ENCODE data around the gene RFT1.
A peak's percentile ranks its signal among the peaks of the same experiment; 100 is the strongest.

Gene RFT1

GRCh38 chr3:53149699-53150098, 19.5 kb upstream of the RFT1 start:
- no peak for DNase-seq

DNA sequence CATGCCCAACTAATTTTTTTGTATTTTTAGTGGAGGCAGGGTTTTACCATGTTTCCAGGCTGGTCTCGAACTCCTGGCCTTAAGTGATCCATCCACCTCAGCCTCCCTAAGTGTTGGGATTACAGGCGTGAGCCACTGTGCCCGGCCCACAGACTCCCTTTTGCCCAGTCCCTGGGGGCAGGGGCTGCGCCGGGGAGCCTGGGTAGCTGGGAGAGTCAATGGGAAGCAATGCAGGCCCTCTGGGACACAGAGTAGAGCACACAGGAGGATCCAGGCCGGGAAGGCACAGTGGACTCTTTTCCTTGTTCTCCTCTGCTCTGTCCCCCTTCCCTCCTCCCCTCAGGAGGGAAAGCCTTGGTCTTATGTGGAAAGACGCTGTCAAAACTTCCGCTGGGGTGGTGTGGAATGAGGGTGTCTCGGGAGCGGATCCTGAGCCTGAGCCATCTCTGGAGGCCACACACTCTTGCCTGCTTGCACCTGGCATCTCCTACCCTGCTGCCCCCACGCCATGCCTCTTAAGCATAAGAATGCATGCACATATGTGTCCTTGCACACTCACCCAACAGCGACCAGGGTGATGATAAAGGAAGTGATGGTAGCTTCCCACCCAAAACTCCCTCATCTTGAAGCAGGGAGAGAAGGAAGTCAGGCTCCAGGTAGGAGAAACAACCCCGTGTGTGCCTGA, 18.9 kb upstream of the RFT1 start:
- DNase-seq = no peak

DNA sequence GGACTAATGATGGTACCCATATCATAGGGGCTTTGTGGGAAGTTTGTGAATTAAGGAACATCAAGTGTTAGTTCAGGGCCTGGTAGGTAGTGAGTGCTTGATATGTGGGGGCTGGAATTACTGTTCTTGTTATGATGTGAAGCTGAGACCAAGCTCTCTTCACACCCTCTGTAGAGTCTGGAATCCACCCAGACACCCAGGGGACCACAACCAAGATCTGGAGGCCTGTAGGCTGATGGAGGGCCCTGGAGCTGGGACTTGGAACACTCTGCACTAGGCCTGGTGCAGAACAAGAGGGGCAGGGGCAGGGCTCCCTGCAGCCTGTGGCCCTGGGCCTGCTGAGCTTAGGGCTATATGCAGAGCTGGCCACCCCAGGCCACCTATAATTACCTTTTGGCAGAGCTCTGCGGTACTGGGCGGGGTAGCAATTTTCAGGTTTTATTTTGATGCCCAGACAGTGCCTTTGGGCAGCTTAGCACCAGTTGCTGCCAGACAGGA, 17.7 kb upstream of the RFT1 start:
- DNase-seq = no peak

DNA sequence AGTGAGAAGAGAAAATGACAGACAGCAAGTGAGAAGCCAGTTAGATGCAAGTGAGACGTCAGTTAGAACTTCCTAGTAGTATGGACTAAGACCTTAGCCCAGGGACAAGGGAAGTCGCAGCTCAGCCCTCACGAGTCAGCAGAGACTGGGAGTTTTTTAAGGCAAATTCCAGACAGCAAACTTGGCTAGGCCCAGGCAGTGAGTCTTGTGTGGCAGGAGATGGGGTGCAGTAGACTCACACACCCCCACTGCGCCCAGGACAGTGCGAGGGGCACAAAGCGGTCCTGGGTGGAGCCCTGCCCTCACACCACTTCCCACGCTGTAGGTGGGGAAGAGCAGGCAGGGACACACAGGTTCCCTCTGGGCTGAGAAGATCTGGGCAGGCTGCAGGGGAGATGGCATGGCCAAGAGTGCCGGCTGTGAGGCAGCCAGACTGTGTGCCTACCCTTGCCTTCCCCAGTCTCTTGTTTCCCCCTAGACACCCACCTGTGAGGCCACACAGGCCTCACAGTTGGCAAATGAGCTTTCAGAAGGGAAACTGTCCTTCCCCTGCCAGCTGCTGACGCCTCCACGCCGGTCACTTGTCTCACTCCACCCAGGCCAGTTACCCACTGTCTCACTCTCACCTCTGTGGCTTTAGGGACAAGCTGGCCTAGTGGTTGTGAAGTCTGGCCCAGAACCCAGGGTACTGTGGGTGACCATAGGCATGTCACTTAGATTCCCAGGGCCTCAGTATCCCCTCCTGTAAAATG, 17.1 kb upstream of the RFT1 start:
- DNase-seq = no peak

DNA sequence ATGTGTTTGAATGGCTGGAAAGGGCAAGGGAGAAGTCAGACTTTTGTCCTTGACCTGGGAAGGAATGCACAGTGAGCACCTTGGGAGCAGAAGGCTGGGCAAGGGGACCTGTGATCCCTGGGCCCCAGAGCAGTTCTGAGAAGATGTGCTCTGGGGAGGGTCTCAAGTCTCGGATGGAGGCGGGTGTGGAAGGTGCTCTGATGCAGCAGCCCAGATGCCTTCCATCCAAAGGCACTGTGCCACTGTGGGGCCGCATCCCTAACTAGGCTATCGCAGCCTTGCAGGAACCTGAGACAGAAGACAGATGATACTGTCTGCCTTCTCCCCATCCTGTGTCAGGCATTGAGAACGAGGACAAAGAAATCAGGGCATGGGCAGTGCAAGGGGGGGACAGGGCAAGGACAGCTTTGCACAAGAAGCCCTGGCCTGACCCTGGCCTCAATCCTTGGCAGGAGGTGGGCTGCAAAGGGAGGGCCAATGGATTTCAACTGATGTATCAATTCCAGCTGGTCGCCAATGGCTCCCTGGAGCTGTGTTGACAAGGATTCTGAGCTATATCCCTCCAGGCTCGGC, 16.2 kb upstream of the RFT1 start:
- DNase-seq = no peak

- peak; percentile 56 for DNase-seq
These were observed 15.5 kb upstream of the RFT1 start for GRCh38 chr3:53145713-53146080.

GRCh38 chr3:53144862-53145712, 14.9 kb upstream of the RFT1 start:
- DNase-seq = peak; percentile 71

GRCh38 chr3:53144446-53144845, 14.2 kb upstream of the RFT1 start:
- no peak for DNase-seq

DNA sequence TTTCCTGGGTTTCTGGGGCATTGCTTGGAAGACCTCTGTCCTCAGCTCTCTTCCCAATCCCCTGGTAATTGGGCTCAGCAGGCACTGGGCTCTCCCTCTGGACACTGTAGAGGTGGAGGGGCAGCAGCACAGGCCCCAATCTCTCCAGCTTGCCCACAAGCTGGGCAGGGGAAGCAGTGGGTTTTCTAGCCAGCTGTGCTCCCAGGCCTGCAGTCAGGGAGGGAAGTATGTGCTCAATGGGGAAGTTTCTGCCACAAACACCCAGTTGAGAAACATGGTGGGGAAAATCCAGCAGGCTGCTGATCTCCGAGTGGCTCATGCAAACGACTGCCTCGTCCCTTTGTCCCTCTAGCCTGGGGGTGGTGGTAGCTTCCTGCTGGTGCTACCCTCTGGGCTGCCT, 12.8 kb upstream of the RFT1 start:
- no peak for DNase-seq

DNA sequence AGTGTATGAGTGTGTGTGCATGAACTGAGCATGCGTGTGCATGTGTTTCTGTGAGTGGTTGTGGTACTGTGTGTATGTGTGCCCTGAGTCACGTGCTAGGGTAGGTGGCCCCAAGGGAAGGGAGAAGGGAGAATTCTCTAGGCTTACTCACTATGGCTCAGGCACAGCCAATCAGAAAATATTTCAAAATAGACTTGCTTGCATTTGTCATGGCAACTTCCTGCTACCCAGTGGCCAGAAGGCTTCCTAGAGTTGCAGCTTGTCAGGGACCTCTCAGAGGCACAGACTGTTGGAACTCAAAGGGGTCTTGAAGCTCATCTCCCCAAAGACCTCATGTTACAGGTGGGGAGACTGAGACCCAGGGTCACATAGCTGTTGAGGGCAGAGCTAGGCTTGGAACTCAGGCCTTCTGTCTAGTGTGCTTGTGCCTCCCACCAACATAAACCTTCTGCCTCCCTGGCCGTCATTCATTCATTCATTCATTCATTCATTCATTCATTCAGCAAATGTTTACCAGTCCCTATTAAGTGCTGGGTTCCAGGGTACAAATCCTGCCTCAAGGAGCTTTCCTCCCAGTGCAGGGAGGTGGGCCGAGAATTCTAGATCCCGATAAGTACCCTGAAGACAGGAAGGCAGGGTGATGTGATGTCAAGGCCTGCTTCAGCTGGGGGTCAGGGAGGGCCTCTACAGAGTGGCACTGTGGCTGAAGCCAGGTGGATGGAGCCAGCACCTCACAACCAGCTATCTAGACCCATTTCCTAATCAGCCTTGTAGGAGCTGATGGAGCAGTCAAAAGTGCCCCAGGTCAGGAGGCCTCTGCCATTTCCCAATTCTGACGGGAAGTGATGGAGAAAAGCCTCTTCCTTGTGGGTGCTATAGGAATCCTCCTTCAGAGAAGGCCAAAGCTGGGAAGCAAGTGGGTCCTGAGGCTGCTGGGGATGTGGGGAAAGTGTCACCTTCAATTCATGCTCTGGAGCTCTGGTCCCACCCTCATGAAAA, 10.9 kb upstream of the RFT1 start:
- no peak for DNase-seq

DNA sequence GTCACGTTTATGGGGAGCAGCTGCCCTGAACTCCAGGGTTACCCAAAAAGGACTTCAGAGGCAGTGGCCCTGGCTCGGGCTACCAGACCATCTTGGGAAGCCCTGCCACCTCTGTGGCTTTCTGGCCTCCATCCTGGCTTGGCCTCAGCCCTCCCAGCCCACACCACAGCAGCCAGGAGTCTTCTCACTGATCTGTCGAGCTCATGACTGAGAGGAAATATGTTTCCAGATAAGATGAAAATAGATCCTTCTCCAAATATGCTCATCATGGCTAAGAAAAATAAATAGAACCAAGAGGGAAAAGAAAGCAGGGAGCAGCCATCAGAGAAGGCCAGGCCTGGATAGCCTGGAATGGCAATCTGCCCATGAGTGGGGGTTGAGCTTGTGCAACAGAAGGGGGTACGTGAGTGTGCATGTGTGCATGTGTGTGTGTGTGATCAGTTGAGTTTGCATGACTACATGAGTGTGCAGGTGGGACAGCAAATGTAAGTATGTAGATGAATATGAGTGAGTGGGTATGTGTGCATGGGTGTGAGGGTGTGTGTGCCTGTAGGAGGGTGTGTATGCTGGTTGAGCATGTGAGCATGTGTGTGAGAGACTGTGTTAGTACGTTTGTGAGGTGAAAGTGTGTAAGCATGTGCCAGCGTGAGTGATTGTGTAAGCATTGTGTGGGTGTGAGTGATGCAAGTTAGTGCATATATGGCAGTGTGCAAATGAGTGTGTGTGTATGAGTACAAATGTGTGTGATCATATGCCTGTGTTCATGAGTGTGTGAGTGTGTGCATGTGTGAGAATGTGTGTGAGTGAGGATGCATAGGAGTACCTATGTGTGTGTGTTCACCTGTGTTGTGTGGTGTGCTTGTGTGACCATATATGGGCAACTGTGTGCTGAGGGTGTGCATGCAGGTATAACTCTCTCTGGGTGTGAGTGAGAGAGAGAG, 9.9 kb upstream of the RFT1 start:
- no peak for DNase-seq

DNA sequence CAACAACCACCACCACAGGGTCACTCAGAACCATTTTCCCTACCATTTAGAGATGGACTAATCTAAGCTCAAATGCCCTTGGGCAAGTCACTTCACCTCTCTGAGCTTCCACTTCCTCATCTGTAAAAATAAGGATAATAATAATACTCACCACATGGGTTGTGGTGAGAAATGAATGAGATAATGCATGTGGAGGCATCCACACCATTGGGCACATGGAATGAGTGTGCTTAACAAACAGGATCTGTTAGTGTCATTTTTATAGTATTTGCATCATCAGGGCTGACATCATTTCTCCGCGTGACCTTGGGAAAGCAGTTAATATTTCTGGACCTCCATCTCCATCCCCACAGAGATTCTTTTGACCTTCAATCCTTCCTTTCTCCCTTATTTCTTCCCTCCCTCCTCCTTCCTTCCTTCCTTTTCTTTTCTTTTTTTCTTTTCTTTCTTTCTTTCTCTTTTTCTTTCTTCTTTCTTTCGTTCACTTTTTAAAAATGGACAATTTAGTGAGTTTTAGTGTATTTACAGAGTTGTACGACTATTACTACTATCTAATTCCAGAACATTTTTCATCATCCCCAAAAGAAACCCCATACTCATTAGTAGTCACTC, 7.7 kb upstream of the RFT1 start:
- no peak for DNase-seq

DNA sequence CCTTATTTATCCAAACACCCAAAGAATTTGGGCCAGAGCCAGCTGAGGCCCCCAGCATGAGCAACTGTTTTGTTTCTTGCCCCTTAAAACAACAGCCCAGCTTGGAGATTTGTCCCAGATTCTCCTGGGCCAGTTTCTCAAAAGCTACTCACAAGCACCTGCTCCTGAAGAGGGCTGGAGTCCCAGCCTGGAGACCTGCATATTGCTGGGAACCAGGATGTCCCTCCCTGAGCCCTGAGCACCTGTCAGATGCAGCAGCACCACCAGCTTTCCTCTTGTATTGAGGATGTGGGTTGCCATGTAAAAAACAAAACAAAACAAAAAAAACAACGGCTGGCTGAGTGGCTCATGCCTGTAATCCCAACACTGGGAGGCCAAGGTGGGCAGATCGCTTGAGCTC, 7.0 kb upstream of the RFT1 start:
- DNase-seq = no peak

- DNase-seq = peak; percentile 68
These were observed 4.5 kb upstream of the RFT1 start for GRCh38 chr3:53134631-53135232.

GRCh38 chr3:53132347-53132746, 2.1 kb upstream of the RFT1 start:
- DNase-seq = no peak

- no peak for DNase-seq
These were observed 861 bp upstream of the RFT1 start for GRCh38 chr3:53131096-53131495.

GRCh38 chr3:53129344-53129743, 891 bp downstream of the RFT1 start:
- no peak for DNase-seq

DNA sequence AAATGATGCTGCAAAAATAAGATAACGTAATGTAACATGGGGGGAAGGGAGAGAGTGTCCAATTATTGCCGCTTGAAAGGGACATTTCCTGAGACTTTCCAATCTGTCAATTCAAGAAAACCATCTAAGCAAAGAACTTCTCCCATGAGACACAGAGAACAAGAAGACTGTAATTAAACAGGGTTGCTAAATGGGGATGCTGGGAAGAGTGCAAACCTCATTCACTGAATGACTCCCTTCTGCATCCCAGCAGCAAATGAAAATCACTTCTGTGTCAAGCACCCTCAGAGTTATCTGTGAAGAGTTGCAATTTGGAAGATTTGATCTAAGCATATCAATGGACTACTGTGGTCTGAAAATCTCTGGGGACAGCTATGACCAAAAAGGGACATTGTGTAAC, 3.6 kb downstream of the RFT1 start:
- DNase-seq = no peak

- DNase-seq = no peak
These were observed 6.3 kb downstream of the RFT1 start for GRCh38 chr3:53123953-53124352.

- DNase-seq = no peak
These were observed 6.7 kb downstream of the RFT1 start for GRCh38 chr3:53123510-53123909.
